ENCODE data around the gene ALPI.
A peak's percentile ranks its signal among the peaks of the same experiment; 100 is the strongest.

ALPI gene

DNA sequence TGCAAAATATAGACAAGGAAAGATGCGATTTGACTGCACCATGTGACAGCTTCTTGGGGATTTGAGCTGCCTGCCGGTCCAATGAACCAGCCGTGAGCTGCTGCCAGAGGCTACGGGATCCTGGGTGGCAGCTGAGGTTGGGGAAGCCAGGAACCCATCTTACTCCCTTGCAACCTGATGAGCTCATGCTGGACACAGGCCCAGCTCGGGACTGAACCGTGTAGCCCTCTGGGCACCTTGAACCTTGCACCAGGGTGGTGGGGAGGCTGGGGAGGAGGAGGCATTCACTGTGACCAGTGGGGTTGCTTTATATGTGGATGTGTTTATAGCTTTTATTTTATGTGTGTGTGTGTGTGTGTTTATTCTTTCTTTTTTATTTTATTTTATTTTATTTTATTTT is 9.1 kb downstream of the ALPI start:
- DNase-seq: no peak

DNA sequence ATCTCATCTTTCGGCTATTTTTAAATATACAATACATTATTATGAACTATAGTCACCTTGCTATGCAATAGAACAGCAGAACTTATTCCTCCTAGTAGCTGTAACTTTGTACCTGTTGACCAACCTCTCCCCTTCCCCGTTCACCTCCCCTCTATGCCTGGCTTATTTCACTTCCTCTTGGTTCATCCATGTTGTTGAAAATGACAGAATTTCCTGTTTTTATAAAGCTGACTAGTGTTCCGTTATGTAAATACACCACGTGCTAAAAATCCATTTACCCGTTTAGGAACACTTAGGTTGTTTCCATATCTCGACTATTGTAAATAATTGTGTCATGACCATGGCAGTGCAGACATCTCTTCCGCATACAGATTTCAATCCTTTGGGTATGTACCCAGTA is 10.3 kb downstream of the ALPI start:
- DNase-seq: peak; percentile 44

DNA sequence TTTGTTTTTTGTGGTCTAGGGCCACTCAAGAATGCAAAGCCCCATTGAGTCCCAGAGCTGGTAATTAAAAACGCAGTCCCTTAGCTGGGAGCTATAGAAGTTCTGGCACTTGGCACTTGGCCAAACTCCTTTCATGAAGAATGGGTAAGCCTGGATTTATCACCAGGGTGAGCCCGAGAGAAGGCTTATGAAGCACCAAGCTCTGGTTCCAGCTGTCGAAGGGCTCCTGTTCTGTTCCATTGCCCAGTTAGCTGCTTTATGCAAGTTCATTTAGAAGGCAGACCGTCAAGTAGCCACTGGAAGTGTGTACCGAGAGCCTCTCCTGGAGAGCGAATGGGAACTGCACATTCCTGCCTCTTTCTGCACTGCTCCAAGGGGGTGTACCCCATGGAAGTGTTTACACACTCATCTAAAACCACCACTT is 17.5 kb downstream of the ALPI start:
- no peak for DNase-seq

- no peak for DNase-seq
These were observed 20.1 kb downstream of the ALPI start for GRCh38 chr2:232476045-232476444.

GRCh38 chr2:232476791-232477190 is 20.8 kb downstream of the ALPI start:
- DNase-seq: no peak

GRCh38 chr2:232477751-232478510 is 22.0 kb downstream of the ALPI start:
- no peak for DNase-seq

- no peak for DNase-seq
These were observed 22.8 kb downstream of the ALPI start for GRCh38 chr2:232478571-232479340.

- DNase-seq: no peak
These were observed 23.6 kb downstream of the ALPI start for GRCh38 chr2:232479341-232480200.

DNA sequence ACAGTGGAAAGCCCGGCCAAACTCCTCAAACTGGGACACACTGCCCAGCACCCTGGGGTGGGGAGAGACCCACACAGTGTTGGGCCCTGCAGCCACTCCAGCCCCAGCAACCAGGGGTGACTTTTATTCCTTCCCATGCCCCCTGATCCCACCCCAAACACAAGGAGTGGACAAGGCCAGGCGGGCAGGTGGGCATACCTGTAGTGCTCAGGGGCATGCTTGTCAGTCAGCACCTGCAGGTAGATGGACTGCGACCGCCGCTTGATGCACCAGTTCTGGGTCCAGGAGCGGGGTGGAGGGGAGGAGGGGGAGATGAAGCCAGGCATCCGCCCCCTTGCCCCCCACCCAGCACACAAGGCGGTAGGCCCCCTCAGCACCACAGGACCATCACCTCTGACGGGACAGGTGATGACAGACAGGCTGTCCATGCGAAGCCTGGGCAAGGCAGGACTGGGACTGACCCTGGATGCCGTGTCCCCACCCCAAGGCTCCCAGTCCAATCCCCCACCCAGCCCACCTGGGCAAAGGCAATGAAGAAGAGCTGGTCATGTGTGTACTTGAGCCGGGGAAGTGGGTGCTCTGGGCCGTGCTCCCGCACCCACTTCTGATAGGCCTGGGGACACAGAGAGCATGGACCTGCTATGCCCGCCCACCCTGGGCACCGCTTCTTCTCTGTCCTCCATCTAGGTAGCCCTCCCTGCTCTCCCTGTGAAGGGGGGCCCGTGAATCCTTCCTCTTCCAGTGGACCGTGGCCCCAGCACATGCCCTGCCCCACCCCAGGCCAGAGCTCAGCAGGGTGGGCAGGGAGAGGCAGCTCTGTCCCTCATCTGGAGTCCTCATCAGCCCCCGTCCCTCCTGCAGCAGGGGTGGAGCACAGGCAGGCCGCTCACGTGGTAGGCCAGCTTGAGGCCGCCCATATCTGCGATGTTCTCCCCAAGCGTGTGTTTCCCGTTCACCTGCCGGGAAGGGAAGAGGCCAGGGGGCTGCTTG is 24.5 kb downstream of the ALPI start:
- no peak for DNase-seq

GRCh38 chr2:232481322-232482140 is 25.6 kb downstream of the ALPI start:
- no peak for DNase-seq

DNA sequence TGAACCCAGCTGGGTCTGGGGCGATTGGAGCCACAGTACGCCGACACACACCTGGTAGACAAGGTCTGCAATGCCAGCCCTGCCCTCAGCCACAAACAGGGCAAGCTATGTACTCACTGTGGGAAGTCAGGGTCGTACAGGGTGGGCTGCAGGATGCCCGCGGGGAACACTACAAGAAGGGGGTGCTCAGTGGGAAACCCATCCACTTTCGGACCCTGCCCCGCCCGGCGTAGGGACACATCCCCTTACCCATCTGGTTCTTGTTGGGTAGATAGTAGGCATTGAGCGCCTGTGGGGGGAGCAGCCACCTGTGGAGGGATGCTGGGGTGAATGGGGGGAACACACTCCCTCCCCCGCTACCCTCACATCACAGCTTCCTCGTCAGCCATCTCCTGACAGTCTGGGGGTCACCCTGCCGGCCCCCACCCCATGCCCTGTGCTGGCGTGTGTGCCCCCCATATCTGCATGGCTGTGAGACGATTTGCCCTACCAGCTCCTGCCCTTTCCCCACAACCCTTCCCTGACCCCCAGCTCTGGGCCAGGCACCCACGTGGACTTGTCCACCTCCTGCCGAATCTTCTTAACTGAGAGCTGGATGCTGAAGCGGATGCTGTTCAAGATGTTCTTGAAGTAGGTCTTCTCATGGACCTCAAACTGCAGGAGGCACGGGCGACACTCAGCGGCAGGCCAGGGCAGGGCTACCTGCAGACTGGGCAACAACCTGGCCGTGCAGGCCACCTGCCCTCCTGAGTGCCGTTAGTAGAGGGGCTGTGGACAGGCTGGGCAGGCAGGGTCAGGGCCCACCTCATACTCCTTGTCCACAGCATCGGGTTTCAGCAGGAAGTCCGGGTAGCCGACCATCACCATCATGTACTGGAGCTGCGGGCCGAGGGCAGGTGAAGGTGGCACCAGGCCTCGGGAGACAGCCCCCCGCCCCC is 26.6 kb downstream of the ALPI start:
- no peak for DNase-seq

GRCh38 chr2:232483311-232483922 is 27.5 kb downstream of the ALPI start:
- no peak for DNase-seq

DNA sequence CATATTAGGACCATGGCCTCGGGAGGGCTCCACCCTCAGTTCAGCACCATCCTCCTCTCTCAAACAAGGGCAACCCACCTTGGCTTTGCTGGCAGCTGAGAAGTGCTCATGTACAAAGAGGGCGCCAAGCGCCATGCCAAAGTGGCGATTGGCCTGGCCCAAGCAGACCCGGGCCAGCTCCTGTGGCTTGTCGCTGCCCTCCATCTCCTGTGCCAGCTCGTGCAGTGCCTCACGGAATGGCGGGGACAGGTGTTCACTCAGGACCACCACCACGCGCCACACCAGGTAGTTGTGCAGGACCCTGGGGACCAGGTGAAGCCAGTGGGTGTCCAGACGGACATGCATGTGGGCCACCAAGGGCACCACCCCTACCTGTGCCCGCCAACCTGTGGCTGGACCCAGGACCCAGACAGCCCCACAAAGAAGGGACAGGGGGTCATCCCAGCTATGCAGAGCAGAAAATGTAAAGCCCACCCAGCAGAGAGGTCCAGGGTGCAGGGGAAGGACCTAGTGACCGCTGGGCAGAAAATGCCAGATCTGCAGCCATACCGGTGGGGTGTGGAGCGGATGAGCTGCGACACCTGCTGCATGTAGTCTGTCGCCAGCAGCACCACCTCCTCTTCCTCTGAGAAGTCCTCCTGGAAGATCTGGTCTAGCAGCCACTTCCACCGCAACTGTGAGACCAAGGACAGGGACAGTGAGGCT is 28.1 kb downstream of the ALPI start:
- no peak for DNase-seq

DNA sequence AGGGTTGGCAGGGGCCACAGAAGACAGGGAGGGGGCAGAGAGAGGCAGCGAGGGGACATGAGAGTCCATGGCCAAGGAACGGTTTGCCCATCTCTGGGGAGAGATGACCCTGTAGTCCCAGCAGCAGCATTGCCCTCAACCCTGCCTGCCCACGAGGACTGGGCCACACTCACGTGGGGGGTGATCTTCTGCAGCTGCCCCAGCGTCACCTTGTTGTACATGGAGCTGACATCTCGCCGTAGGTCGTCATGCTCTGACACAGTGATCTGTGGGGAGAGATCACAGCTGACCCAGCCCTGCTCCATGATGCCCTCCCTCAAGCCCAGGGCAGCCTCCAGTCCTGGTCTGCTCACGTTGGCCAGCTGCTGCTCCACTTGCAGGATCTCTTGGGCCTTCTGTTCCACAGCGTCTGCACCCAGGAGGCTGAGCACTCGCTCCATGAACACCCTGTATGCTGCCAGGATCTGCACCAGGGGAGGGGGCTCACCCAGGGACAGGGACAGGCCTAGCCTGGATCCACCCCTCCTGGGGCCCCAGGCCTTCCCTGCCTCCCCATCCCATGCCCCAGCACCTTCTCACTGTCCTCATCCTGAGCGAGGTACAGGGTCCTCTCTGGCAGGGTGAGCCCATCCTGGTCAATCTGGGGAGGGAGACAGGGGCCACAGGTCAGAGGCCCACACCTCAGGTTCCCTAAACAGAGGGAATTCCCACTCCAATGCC is 28.8 kb downstream of the ALPI start:
- DNase-seq: no peak

- DNase-seq: no peak
These were observed 29.4 kb downstream of the ALPI start for GRCh38 chr2:232485348-232485756.

GRCh38 chr2:232485757-232486557 is 30.0 kb downstream of the ALPI start:
- DNase-seq: no peak

Data from inflammatory macrophage treated with lipopolysaccharide for 4 hours (primary cell).